Stimulated activated CD4-positive, alpha-beta T cell treated with anti-CD3 and anti-CD28 coated beads, TNF-alpha, amount 100 ng/mL, for 48 hours (primary cell): ENCODE measurements around the gene XRCC3.

ENCODE experiments used
- DNase-seq, 3 donors: peaks; one replicate each; pipeline ENCODE4 v3.0.0-alpha.2; 2020; ENCODE audit warnings: low read depth in 3 of 3

Gene XRCC3

GRCh38 chr14:103706551-103707328, 8.5 kb downstream of the XRCC3 start:
- no peak for DNase-seq

DNA sequence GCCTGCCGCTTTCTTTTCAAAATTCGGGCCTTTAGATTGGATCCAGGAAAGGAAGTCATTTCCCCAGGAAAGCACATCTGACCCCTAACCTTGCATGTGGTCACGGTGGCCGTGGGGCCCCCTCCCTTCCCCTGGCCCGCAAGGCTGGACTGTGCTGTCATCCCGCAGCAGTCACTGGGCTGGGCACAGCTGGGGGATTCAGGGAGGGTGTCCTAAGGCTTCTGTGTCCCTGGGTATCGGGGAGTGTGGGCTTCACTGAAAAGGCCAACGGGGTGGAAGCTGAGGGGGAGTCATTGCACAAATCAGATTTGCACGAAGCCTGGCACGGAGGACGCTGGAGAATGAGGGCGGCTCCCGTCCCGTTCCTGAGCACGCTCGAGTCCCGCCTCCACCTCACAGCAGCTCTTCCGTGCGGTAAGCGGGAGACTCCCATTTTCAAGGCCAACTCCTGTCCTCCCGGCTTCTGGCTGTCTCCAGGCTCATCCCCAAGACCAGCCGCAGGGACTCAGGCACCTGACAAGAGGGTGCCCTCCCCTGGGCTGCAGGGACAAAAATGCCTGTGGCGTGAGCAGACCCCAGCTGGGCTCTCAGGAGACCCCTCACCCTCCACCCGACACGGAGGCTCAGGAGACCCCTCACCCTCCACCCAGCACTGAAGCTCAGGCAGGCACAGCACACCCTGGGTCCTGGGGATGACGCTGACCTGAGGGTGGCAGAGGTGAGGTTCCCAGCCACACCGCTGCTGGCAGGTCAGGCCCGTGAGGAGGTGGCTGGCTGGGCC, 9.6 kb downstream of the XRCC3 start:
- DNase-seq: no peak

- DNase-seq: no peak
These were observed 10.1 kb downstream of the XRCC3 start for GRCh38 chr14:103705118-103705503.

GRCh38 chr14:103704708-103705107, 10.5 kb downstream of the XRCC3 start:
- DNase-seq: no peak

- DNase-seq: no peak
These were observed 11.5 kb downstream of the XRCC3 start for GRCh38 chr14:103703433-103704385.

- no peak for DNase-seq
These were observed 12.5 kb downstream of the XRCC3 start for GRCh38 chr14:103702497-103703432.

- DNase-seq: no peak
These were observed 13.2 kb downstream of the XRCC3 start for GRCh38 chr14:103702095-103702494.

GRCh38 chr14:103700753-103701490, 14.3 kb downstream of the XRCC3 start:
- DNase-seq: no peak

- no peak for DNase-seq
These were observed 15.1 kb downstream of the XRCC3 start for GRCh38 chr14:103699901-103700752.

DNA sequence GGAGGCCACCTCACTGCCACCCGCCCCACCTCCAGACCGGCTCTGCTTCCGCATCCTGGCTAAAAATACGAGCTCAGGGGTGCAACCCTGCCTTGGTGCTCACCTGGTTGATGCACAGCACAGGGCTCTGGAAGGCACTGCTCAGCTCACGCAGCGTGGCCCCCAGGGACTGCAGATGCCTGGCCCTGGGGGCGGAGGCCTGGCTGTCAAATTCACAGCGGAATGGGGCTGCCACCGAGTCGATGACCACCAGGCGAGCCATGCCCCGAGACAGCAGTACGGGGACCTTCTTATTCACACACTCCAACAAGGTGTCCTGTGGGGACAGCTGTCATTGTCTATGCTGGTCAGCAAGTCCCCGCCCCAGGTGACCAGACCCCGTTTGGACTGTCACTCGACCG, 16.0 kb downstream of the XRCC3 start:
- no peak for DNase-seq

DNA sequence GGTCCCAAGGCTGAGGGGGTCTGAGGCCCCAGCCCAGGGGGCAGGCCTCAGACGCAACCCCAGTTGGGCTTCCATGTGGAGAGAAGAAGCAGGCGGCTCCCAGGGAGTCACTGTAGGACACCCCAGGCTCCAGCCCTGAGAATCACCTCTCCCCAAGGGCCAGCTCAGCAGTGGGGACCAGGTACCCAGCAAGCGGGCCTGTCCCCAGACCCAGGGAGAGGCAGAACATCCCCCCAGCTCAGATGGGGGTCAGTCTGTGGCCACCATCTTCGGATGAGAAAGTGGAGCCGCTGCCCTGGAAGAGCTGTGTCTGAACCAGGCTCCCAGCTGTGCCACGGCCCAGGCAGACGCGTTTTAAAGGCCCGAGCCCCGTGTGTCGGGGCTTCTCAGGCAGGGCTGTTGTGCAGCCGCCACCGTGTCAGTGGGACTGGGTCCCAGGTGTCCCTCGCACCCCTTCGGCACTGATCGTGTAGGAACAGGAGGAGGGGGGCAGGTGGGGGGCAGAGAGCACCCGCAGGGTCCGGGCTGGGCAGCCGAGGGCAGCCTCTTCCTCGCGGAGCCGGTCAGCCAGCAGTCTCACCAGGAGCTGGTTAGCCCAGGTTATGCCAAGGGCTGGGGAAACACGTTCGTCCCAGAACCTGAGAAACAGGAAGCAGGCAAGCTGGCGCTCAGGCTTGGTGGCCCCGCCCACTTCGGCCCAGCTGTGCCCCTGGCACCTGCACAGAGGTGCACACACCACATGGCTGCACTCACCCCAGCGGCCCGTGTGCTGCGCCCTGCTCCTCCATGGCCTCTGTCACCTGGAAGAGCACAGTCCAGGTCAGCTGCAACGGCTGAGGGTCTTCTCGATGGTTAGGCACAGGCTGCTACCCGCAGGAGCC, 16.6 kb downstream of the XRCC3 start:
- no peak for DNase-seq

- DNase-seq: no peak
These were observed 17.5 kb downstream of the XRCC3 start for GRCh38 chr14:103697603-103698379.

- no peak for DNase-seq
These were observed 18.0 kb downstream of the XRCC3 start for GRCh38 chr14:103697206-103697602.

- no peak for DNase-seq
These were observed 18.7 kb downstream of the XRCC3 start for GRCh38 chr14:103696466-103697071.

DNA sequence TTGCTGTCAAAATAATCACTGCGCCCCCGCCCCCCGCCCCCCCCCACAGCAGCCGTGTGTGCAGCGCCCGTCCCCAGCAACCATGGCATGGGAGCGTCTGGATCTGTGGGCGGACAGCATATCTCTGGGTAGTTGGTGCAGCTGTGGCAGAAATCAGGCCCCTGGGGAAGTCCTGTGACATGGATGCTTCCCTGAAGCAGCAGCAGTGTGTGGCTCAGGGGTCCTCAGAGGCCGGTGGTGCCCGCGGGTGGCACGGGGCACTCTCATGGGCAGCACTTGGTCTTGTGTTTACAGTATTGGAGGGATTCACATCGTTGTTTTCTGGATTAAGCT, 19.2 kb downstream of the XRCC3 start:
- DNase-seq: no peak

DNA sequence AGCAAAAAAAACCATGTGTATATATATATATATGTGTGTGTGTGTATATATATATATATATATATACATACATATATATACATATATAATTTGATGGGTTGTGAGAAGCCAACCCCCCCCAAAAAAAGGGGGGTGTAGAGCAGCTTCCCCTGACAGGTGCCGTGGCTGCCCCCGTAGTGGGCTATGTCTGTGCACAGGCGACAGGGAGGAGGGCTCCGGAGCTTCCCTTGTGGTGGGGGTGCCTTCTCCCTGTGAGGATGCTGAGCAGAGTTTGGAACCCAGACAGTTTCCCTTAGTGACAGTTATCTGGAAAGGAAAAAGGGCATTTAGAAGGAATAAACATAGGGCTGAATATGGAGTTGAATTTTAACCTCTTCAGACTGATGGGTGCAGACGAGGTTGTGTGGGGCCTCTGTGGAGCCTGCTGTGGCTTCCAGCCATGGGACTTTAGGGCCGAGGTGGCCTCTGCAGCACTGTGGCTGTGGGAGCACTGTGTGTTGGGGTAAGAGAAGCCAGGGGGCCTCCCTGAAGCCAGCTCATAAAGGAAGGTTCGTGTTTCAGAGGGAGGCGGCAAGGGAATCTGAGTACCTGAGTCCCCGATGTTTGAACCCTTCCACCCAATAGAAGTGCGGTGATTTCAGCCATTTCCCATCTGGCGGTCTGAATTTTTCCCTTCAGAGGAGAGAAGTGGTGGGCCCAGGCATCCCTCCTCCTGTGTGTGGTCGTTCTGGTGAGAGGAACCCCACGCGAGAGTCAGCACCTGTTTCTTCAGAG, 19.8 kb downstream of the XRCC3 start:
- DNase-seq: no peak
